H9 (cell line): ENCODE results near the gene C1QTNF9. TPM values are rescaled to one million over a fixed set of nuclear protein-coding genes. Genes with fewer than 3 reads are reported as not detected.
"Not testable (repeated sequence)": the region's sequence is repeated elsewhere in the genome, so short reads cannot be mapped to it uniquely, and the experiment has no call there.

Source experiments
- DNase-seq: peaks from one replicate; pipeline ENCODE4 v3.0.0-alpha.2; 2017
- H2AFZ ChIP-seq: one replicate; pipeline ENCODE4 v1.6.1; 2013; ENCODE audit warnings: mild to moderate bottlenecking, low read length, control low read depth, moderate library complexity
- H2AK5ac ChIP-seq: 2 replicates; pipeline ENCODE4 v1.6.1; 2013; ENCODE audit warnings: low read length, control low read depth, mixed read lengths; ENCODE audit not compliant: insufficient read length
- H2BK120ac ChIP-seq: one replicate; pipeline ENCODE4 v1.6.1; 2013; ENCODE audit warnings: low read depth, mild to moderate bottlenecking, low read length, control low read depth, inconsistent platforms; ENCODE audit not compliant: poor library complexity, severe bottlenecking
- H2BK12ac ChIP-seq: 2 replicates; pipeline ENCODE4 v1.6.1; 2013; ENCODE audit warnings: low read length, control low read depth, mixed read lengths, low read depth; ENCODE audit not compliant: insufficient read length
- H2BK15ac ChIP-seq: 2 replicates; pipeline ENCODE4 v1.6.1; 2013; ENCODE audit warnings: low read depth, low read length, control low read depth
- H2BK20ac ChIP-seq: one replicate; pipeline ENCODE4 v1.6.1; 2013; ENCODE audit warnings: low read depth, mild to moderate bottlenecking, low read length, control low read depth, inconsistent platforms; ENCODE audit not compliant: poor library complexity, severe bottlenecking
- H2BK5ac ChIP-seq: 2 replicates; pipeline ENCODE4 v1.6.1; 2013; ENCODE audit warnings: low read length, control low read depth, mixed read lengths; ENCODE audit not compliant: insufficient read length
- H3K14ac ChIP-seq: 2 replicates; pipeline ENCODE4 v1.6.1; 2013; ENCODE audit warnings: low read length, control low read depth; ENCODE audit not compliant: insufficient read depth
- H3K18ac ChIP-seq: 2 replicates; pipeline ENCODE4 v1.6.1; 2013; ENCODE audit warnings: low read depth, mild to moderate bottlenecking, mixed read lengths, low read length, control low read depth; ENCODE audit not compliant: insufficient read length
- H3K23ac ChIP-seq: 2 replicates; pipeline ENCODE4 v1.6.1; 2013; ENCODE audit warnings: low read length, control low read depth, mixed read lengths, low read depth; ENCODE audit not compliant: insufficient read length
- H3K23me2 ChIP-seq: 2 replicates; pipeline ENCODE4 v1.6.1; 2013; ENCODE audit warnings: low read depth, mild to moderate bottlenecking, mixed read lengths, low read length, control low read depth; ENCODE audit not compliant: insufficient read length, poor library complexity, severe bottlenecking
- H3K27ac ChIP-seq: 2 replicates; pipeline ENCODE4 v1.5.1; 2013; ENCODE audit warnings: low read length, control low read depth, mixed read lengths, low read depth; ENCODE audit not compliant: insufficient read length
- H3K27me3 ChIP-seq: 2 replicates; pipeline ENCODE4 v1.6.1; 2013; ENCODE audit warnings: low read length, control low read depth, inconsistent platforms; ENCODE audit not compliant: insufficient read depth
- H3K4ac ChIP-seq: 2 replicates; pipeline ENCODE4 v1.6.1; 2013; ENCODE audit warnings: low read depth, mild to moderate bottlenecking, control low read depth, inconsistent platforms, low read length, moderate library complexity
- H3K4me1 ChIP-seq: 2 replicates; pipeline ENCODE4 v1.6.1; 2013; ENCODE audit warnings: low read length, control low read depth, inconsistent platforms; ENCODE audit not compliant: insufficient read depth
- H3K4me2 ChIP-seq: 2 replicates; pipeline ENCODE4 v1.6.1; 2013; ENCODE audit warnings: low read length, control low read depth, mixed read lengths; ENCODE audit not compliant: insufficient read length, insufficient read depth
- H3K56ac ChIP-seq: 2 replicates; pipeline ENCODE4 v1.6.1; 2013; ENCODE audit warnings: low read depth, mild to moderate bottlenecking, mixed read lengths, low read length, control low read depth; ENCODE audit not compliant: insufficient read length
- H3K79me1 ChIP-seq: 2 replicates; pipeline ENCODE4 v1.6.1; 2013; ENCODE audit warnings: low read depth, mild to moderate bottlenecking, moderate library complexity, low read length, control low read depth, inconsistent platforms; ENCODE audit not compliant: insufficient read depth, poor library complexity, severe bottlenecking
- H3K79me2 ChIP-seq: 2 replicates; pipeline ENCODE4 v1.6.1; 2013; ENCODE audit warnings: low read length, control low read depth, inconsistent platforms; ENCODE audit not compliant: insufficient read depth
- H3K9ac ChIP-seq: 2 replicates; pipeline ENCODE4 v1.6.1; 2013; ENCODE audit warnings: low read length, control low read depth, mixed read lengths; ENCODE audit not compliant: insufficient read length; ENCODE audit errors: extremely low read depth
- H3K9me3 ChIP-seq: one replicate; pipeline ENCODE4 v1.6.1; 2013; ENCODE audit warnings: low read depth, low read length, inconsistent platforms; ENCODE audit not compliant: control insufficient read depth
- H3T11ph ChIP-seq: one replicate; pipeline ENCODE4 v1.6.1; 2013; ENCODE audit warnings: mild to moderate bottlenecking, low read length, control low read depth, inconsistent platforms
- H4K20me1 ChIP-seq: one replicate; pipeline ENCODE4 v1.6.1; 2013; ENCODE audit not compliant: control insufficient read depth, insufficient read length, insufficient read depth
- H4K5ac ChIP-seq: 2 replicates; pipeline ENCODE4 v1.6.1; 2013; ENCODE audit warnings: low read depth, mild to moderate bottlenecking, mixed read lengths, low read length, control low read depth; ENCODE audit not compliant: insufficient read length
- H4K8ac ChIP-seq: replicated peaks from 2 replicates; pipeline ENCODE4 v1.6.1; 2013; ENCODE audit warnings: low read length, control low read depth, mixed read lengths, low read depth; ENCODE audit not compliant: insufficient read length
- H4K91ac ChIP-seq: 2 replicates; pipeline ENCODE4 v1.6.1; 2013; ENCODE audit warnings: low read depth, mild to moderate bottlenecking, moderate library complexity, mixed read lengths, low read length, control low read depth; ENCODE audit not compliant: insufficient read length
- H3K27ac Mint-ChIP-seq, 3 experiments: 2 replicates in 2 of 3; 3 replicates in 1 of 3; pipeline ENCODE4 v1.8.0; 2020 to 2021; ENCODE audit warnings: mixed read lengths in 3 of 3, mild to moderate bottlenecking in 1 of 3, moderate library complexity in 1 of 3
- H3K27me3 Mint-ChIP-seq: 2 replicates; pipeline ENCODE4 v1.8.0; 2021; ENCODE audit warnings: low read depth, mild to moderate bottlenecking, moderate library complexity, mixed read lengths
- H3K36me3 Mint-ChIP-seq, 3 experiments: 2 replicates in 2 of 3; 3 replicates in 1 of 3; pipeline ENCODE4 v1.8.0; 2020 to 2021; ENCODE audit warnings: low read depth in 3 of 3, mixed read lengths in 3 of 3; ENCODE audit not compliant: insufficient read depth in 1 of 3
- H3K4me1 Mint-ChIP-seq, 2 experiments: 2 replicates each; pipeline ENCODE4 v1.8.0; 2020; ENCODE audit warnings: mixed read lengths in 2 of 2
- H3K4me3 Mint-ChIP-seq, 2 experiments: 2 replicates in 1 of 2; 3 replicates in 1 of 2; pipeline ENCODE4 v1.8.0; 2020 to 2021; ENCODE audit warnings: mild to moderate bottlenecking in 2 of 2, mixed read lengths in 2 of 2, moderate library complexity in 1 of 2
- H3K9me3 Mint-ChIP-seq, 2 experiments: 2 replicates in 1 of 2; 3 replicates in 1 of 2; pipeline ENCODE4 v1.8.0; 2020; ENCODE audit warnings: mild to moderate bottlenecking in 2 of 2, mixed read lengths in 2 of 2, moderate library complexity in 1 of 2
- WGBS: extraction: QIAGEN DNeasy Blood & Tissue Kit; methylation state at CpG from one replicate; pipeline ENCODE4 v1.1.7; 2013; ENCODE audit warnings: missing lambda C conversion rate, low lambda C conversion rate, mixed read lengths; ENCODE audit not compliant: insufficient read length; ENCODE audit errors: extremely low coverage; 5-methylcytosine and 5-hydroxymethylcytosine counted together
- long read RNA-seq: library from polyadenylated mRNA; unstranded; transcript quantifications from one replicate; pipeline ENCODE4 v2.0.0, GENCODE V29; 2020
- total RNA-seq: library from RNA; stranded (reverse); gene quantifications from 2 replicates; pipeline ENCODE4 v1.2.1, GENCODE V29; 2021

C1QTNF9 gene
- total RNA-seq: not detected in 2 replicates
- long read RNA-seq: 0 reads

DNA sequence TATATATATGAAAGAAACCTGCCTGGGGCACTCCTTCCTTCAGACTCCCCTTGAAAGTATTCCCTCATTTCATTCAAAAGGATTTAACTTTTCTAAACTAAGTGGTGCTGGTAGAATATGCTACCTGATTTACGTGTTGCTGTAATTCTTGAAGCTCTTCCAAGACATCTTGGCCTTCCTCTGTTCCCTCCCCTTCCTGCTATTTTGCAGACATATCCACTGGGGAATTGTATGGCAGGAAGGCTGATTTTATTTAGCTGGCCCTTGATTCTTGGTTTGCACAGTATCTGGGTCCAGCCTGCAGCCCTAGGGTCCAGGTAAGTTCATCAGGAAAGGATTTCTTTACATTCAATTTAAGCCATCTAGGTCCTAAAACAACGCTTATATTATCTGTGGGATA is at the start of gene C1QTNF9:
C1QTNF9 (plus strand) TSS at position 281 of the 400 bp plus-strand sequence. CDS start 6,424 bp downstream, outside the sequence.
- H3K18ac ChIP-seq, H2BK15ac ChIP-seq, H3K4ac ChIP-seq, H3K27ac Mint-ChIP-seq, H3K4me3 Mint-ChIP-seq, H3K9ac ChIP-seq, H2BK12ac ChIP-seq, H3K9me3 Mint-ChIP-seq, H2AFZ ChIP-seq, H3K27me3 ChIP-seq, H3T11ph ChIP-seq, H3K9me3 ChIP-seq, H4K20me1 ChIP-seq, H4K91ac ChIP-seq, H3K36me3 Mint-ChIP-seq, H2AK5ac ChIP-seq, H4K5ac ChIP-seq, H3K4me1 ChIP-seq, H3K4me1 Mint-ChIP-seq, H3K23me2 ChIP-seq, DNase-seq, H2BK20ac ChIP-seq, H3K79me2 ChIP-seq, H3K4me2 ChIP-seq, H3K79me1 ChIP-seq, H3K14ac ChIP-seq, H4K8ac ChIP-seq, H2BK5ac ChIP-seq, H2BK120ac ChIP-seq, H3K56ac ChIP-seq, H3K23ac ChIP-seq, H3K27ac ChIP-seq, H3K27me3 Mint-ChIP-seq: not testable (repeated sequence)
- no CpG with 5 or more reads among the region's 2 CpGs for WGBS
